SK-N-SH (cell line): Measurements from ENCODE around the gene TRIM42.

ENCODE experiments used
- ELF1 ChIP-seq: IDR thresholded peaks from 2 replicates; pipeline ENCODE4 v1.4.0; 2012
- SIN3A ChIP-seq: IDR thresholded peaks from 2 replicates; pipeline ENCODE4 v1.6.1; 2012; ENCODE audit warnings: low read depth, mild to moderate bottlenecking, low read length, moderate library complexity, borderline replicate concordance

- TF ChIP-seq SIN3A (no peak), ELF1 (no peak)
These were observed 31.9 kb downstream of the TRIM42 start for GRCh38 chr3:140709751-140710150.
